Fibroblast of the conjunctiva (primary cell): ENCODE data around the gene ELP4.

ENCODE experiments used
- DNase-seq: peaks from one replicate; pipeline ENCODE4 v3.0.0-alpha.2; 2010; ENCODE audit warnings: low read depth

Gene ELP4

GRCh38 chr11:31800398-31801265, 291.1 kb downstream of the ELP4 start:
- no peak for DNase-seq

GRCh38 chr11:31801298-31801702, 291.7 kb downstream of the ELP4 start:
- DNase-seq, result no peak

GRCh38 chr11:31802000-31802551, 292.5 kb downstream of the ELP4 start:
- DNase-seq, result no peak

- no peak for DNase-seq
These were observed 293.0 kb downstream of the ELP4 start for GRCh38 chr11:31802609-31802989.

GRCh38 chr11:31802990-31803812, 293.6 kb downstream of the ELP4 start:
- DNase-seq, result no peak

- DNase-seq, result no peak
These were observed 294.3 kb downstream of the ELP4 start for GRCh38 chr11:31803813-31804311.

GRCh38 chr11:31804312-31805036, 294.9 kb downstream of the ELP4 start:
- DNase-seq, result no peak

GRCh38 chr11:31805037-31805628, 295.6 kb downstream of the ELP4 start:
- no peak for DNase-seq

- DNase-seq, result no peak
These were observed 296.1 kb downstream of the ELP4 start for GRCh38 chr11:31805629-31806185.

- DNase-seq, result no peak
These were observed 296.8 kb downstream of the ELP4 start for GRCh38 chr11:31806186-31806927.

- no peak for DNase-seq
These were observed 297.6 kb downstream of the ELP4 start for GRCh38 chr11:31806928-31807798.

- no peak for DNase-seq
These were observed 298.5 kb downstream of the ELP4 start for GRCh38 chr11:31807799-31808667.

GRCh38 chr11:31808721-31809540, 299.4 kb downstream of the ELP4 start:
- no peak for DNase-seq

- DNase-seq, result no peak
These were observed 299.9 kb downstream of the ELP4 start for GRCh38 chr11:31809541-31809856.

GRCh38 chr11:31809857-31810778, 300.6 kb downstream of the ELP4 start:
- DNase-seq, result no peak

- no peak for DNase-seq
These were observed 301.4 kb downstream of the ELP4 start, which contains the start of gene PAX6 for GRCh38 chr11:31810779-31811647. TSS of gene PAX6 (minus strand) at chr11:31811322. CDS start at chr11:31806411, 4,911 bp downstream.
